T-helper 1 cell treated with Interleukin-12 subunit alpha and Interleukin-12 subunit beta and Interleukin-4 antibody, amounts not matched to agents 30 μg/mL and 1 μg/mL, for 36 hours (primary cell): Measurements from ENCODE around the gene SLC25A25.

Experiments
- H3K27ac Mint-ChIP-seq: one replicate; pipeline ENCODE4 v1.8.0; 2021; ENCODE audit warnings: mild to moderate bottlenecking, mixed read lengths
- H3K27me3 Mint-ChIP-seq: one replicate; pipeline ENCODE4 v1.8.0; 2021; ENCODE audit warnings: low read depth, mixed read lengths
- H3K36me3 Mint-ChIP-seq: one replicate; pipeline ENCODE4 v1.8.0; 2021; ENCODE audit warnings: low read depth, mixed read lengths
- H3K4me1 Mint-ChIP-seq: one replicate; pipeline ENCODE4 v1.8.0; 2021; ENCODE audit warnings: low read depth, mixed read lengths
- H3K4me3 Mint-ChIP-seq: one replicate; pipeline ENCODE4 v1.8.0; 2021; ENCODE audit warnings: mild to moderate bottlenecking, moderate library complexity, mixed read lengths
- H3K9me3 Mint-ChIP-seq: one replicate; pipeline ENCODE4 v1.8.0; 2021; ENCODE audit warnings: mixed read lengths

SLC25A25 gene

DNA sequence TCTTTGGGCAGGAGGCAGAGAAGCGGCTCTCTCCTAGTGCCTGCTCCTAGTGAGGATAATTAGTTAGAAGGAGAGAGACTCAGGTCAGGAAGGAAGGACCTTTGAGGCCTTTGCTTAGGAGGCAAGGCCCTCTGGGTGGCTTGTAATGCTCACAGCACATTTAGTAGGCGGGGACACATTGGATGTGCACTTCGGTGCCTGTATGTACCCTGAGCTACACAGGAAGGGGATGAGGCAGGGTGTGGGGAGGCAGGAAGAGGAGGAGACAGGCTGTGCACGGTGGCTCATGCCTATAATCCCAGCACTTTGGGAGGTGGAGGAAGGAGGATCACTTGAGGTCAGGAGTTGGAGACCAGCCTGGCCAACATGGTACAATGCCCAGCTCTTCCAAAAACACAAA, 74.0 kb downstream of the SLC25A25 start:
- H3K27me3 Mint-ChIP-seq, result peaks cover 4% of the 10 kb centered on the region

GRCh38 chr9:128142596-128142995, 74.6 kb downstream of the SLC25A25 start:
- no peak overlapping the region for H3K27ac Mint-ChIP-seq
- no peaks in the 10 kb centered on the region for H3K36me3 Mint-ChIP-seq
- H3K4me1 Mint-ChIP-seq, result peaks cover 9% of the 10 kb centered on the region
- no peak overlapping the region for H3K4me3 Mint-ChIP-seq
- H3K27me3 Mint-ChIP-seq, result no peaks in the 10 kb centered on the region
- no peaks in the 10 kb centered on the region for H3K9me3 Mint-ChIP-seq

More for the DNA sequence above, 74.0 kb downstream of the SLC25A25 start:
- peaks cover 9% of the 10 kb centered on the region for H3K4me1 Mint-ChIP-seq
- H3K36me3 Mint-ChIP-seq, result no peaks in the 10 kb centered on the region
- H3K27ac Mint-ChIP-seq, result peak overlapping the region; percentile 29
- peak overlapping the region; percentile 8 for H3K4me3 Mint-ChIP-seq
- H3K9me3 Mint-ChIP-seq, result no peaks in the 10 kb centered on the region

DNA sequence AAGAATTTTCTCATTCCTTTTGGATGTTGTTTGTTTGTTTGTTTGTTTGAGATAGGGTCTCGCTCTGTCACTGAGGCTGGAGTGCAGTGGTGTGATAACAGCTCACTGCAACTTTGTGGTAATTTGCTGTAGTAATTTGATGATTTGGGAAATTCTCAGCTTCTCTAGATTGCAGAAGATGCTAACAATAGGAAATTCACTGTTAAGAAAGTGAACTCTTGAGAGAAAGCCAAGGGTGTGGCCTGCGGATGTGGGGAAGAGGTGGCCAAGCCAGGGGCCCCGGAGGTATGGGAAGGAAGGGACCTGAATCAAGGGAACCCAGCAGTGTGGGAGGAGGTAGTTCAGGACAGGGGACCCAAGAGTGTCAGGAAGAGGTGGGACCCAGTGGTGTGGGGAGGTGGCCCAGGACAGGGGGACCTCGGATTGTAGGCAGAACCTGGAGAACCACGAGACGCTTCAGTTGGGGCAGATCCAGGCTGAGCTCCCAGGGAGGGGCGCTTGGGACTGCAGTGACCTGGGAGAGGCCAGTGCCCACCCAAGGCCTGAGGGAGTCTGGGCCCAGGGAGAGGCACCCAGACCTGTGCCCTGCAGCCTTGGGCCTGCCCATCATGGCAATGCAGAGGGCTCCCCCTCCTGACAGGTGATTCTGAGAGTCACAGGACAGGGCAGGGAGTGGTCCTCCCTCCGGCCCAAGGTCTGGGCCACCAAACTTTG, 75.7 kb downstream of the SLC25A25 start:
- no peak overlapping the region for H3K27ac Mint-ChIP-seq

GRCh38 chr9:128144239-128145181, 76.5 kb downstream of the SLC25A25 start:
- Mint-ChIP-seq H3K9me3 (no peaks in the 10 kb centered on the region), H3K27me3 (no peaks in the 10 kb centered on the region), H3K27ac (no peak overlapping the region)

More for the DNA sequence above, 75.7 kb downstream of the SLC25A25 start:
- Mint-ChIP-seq H3K36me3 (no peaks in the 10 kb centered on the region), H3K4me1 (peaks cover 9% of the 10 kb centered on the region), H3K27me3 (no peaks in the 10 kb centered on the region), H3K9me3 (no peaks in the 10 kb centered on the region), H3K4me3 (no peak overlapping the region)

DNA sequence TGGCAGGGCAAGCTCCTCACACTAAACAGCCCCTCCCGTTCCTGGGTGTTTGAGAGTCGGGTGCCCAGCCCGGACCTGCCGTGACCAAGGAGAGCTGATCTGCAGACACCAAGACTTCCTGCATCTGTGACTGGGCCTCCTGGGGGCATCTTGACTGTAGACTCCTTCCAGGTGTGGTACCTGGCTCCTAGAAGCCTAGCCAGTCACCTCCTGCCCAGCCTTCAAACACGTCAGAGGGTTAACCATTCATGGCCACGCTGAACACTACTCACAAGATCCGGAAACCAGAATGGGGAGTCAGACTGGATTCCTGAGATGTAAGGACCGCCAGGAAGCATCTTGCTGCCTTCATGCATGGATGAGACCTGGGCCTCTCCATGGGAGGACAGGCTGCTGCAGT, 77.5 kb downstream of the SLC25A25 start:
- Mint-ChIP-seq H3K9me3 (no peaks in the 10 kb centered on the region), H3K27me3 (no peaks in the 10 kb centered on the region), H3K4me3 (no peak overlapping the region), H3K4me1 (peaks cover 9% of the 10 kb centered on the region), H3K36me3 (no peaks in the 10 kb centered on the region), H3K27ac (no peak overlapping the region)

More at GRCh38 chr9:128144239-128145181, 76.5 kb downstream of the SLC25A25 start:
- Mint-ChIP-seq H3K4me1 (peaks cover 9% of the 10 kb centered on the region), H3K4me3 (no peak overlapping the region), H3K36me3 (no peaks in the 10 kb centered on the region)

DNA sequence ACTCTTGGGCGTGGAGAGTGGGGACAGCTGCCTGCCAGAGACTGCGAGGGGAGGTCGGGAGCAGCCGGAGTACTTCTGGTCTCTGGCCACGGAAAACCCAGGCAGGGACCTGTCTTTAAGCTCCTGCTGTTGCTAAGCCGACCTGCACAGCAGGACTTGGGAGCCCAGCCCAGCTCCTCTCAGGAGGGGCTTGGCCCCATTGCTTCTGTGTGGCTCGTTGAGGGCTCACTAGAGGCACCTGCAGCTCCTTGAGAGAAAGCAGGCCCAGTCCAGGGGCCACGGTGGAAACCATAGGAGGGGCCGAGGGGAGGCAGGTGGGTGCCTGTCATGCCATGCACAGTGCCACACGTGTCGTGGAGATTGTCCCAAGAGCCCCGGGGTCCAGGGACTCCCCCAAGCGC, 77.9 kb downstream of the SLC25A25 start:
- no peak overlapping the region for H3K4me3 Mint-ChIP-seq
- H3K9me3 Mint-ChIP-seq, result no peaks in the 10 kb centered on the region
- H3K36me3 Mint-ChIP-seq, result no peaks in the 10 kb centered on the region
- H3K27me3 Mint-ChIP-seq, result no peaks in the 10 kb centered on the region
- no peak overlapping the region for H3K27ac Mint-ChIP-seq
- peaks cover 9% of the 10 kb centered on the region for H3K4me1 Mint-ChIP-seq

GRCh38 chr9:128146591-128147120, 78.6 kb downstream of the SLC25A25 start:
- H3K36me3 Mint-ChIP-seq, result no peaks in the 10 kb centered on the region
- H3K4me1 Mint-ChIP-seq, result peaks cover 9% of the 10 kb centered on the region
- H3K9me3 Mint-ChIP-seq, result no peaks in the 10 kb centered on the region
- no peak overlapping the region for H3K4me3 Mint-ChIP-seq
- no peak overlapping the region for H3K27ac Mint-ChIP-seq
- H3K27me3 Mint-ChIP-seq, result no peaks in the 10 kb centered on the region

GRCh38 chr9:128148509-128149000, 80.5 kb downstream of the SLC25A25 start:
- no peaks in the 10 kb centered on the region for H3K36me3 Mint-ChIP-seq
- H3K27me3 Mint-ChIP-seq, result no peaks in the 10 kb centered on the region
- peaks cover under 1% of the 10 kb centered on the region for H3K4me1 Mint-ChIP-seq
- H3K9me3 Mint-ChIP-seq, result no peaks in the 10 kb centered on the region
- no peak overlapping the region for H3K27ac Mint-ChIP-seq
- no peak overlapping the region for H3K4me3 Mint-ChIP-seq

DNA sequence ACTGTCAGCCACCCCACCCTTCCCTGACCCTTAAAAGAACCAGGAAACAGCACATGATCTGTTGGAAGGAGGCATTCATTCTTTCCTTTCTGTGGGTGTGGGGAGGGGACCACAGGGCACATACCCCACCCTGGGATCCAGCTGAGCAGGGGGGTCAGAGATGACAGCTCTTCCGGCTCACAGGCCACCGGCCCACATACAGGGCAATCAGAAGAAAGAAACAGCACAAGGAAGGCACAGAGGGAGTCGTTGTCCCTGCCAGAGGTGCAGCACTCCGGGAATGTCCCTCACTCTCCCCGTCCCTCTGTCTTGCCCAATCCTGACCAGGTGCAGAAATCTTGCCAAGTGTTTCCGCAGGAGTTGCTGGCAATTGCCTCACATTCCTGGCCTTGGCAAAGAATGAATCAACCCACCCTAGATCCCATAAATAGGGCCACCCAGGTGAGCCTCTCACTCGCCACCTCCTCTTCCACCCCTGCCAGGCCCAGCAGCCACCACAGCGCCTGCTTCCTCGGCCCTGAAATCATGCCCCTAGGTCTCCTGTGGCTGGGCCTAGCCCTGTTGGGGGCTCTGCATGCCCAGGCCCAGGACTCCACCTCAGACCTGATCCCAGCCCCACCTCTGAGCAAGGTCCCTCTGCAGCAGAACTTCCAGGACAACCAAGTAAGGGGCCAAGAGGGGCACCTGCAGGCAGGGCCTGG, 81.1 kb downstream of the SLC25A25 start, which contains the start of gene LCN2:
Gene LCN2 (plus strand): TSS at position 453 of the 701 bp plus-strand sequence. CDS start 73 bp downstream, at position 526.
- no peak within 1 kb of the TSS for H3K4me3 Mint-ChIP-seq
- no peaks in the 10 kb centered on the region for H3K4me1 Mint-ChIP-seq
- H3K27ac Mint-ChIP-seq, result no peak within 1 kb of the TSS
- H3K36me3 Mint-ChIP-seq, result no peaks in the 10 kb centered on the region
- H3K9me3 Mint-ChIP-seq, result no peaks in the 10 kb centered on the region
- no peaks in the 10 kb centered on the region for H3K27me3 Mint-ChIP-seq

DNA sequence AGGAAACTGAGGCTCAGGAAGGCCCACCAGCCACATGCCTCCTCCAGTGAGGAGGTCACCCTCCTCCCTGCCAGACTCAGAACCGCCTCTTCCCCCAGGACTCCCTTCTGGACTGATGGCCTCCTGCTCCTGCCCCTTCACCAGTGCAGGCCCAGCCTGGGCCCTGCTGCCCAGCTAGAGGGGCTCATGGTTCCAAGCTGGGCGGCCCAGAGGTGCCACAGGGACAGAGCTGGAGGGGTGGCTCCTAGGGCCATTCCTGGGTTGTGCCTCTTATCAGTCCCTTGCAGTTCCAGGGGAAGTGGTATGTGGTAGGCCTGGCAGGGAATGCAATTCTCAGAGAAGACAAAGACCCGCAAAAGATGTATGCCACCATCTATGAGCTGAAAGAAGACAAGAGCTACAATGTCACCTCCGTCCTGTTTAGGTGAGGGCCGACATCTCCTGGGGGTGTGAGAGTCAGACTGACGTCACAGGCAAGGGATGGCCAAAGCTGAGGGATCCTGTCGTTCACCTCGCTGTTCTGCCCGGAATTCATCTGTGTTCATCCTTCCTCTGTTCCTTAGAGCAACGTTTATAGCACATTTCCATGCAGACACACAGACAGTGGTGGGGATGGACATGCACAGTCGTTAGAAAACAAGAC, 82.0 kb downstream of the SLC25A25 start:
- no peak overlapping the region for H3K27ac Mint-ChIP-seq
- H3K27me3 Mint-ChIP-seq, result no peaks in the 10 kb centered on the region
- H3K36me3 Mint-ChIP-seq, result no peaks in the 10 kb centered on the region
- no peak overlapping the region for H3K4me3 Mint-ChIP-seq
- H3K9me3 Mint-ChIP-seq, result no peaks in the 10 kb centered on the region
- H3K4me1 Mint-ChIP-seq, result no peaks in the 10 kb centered on the region

DNA sequence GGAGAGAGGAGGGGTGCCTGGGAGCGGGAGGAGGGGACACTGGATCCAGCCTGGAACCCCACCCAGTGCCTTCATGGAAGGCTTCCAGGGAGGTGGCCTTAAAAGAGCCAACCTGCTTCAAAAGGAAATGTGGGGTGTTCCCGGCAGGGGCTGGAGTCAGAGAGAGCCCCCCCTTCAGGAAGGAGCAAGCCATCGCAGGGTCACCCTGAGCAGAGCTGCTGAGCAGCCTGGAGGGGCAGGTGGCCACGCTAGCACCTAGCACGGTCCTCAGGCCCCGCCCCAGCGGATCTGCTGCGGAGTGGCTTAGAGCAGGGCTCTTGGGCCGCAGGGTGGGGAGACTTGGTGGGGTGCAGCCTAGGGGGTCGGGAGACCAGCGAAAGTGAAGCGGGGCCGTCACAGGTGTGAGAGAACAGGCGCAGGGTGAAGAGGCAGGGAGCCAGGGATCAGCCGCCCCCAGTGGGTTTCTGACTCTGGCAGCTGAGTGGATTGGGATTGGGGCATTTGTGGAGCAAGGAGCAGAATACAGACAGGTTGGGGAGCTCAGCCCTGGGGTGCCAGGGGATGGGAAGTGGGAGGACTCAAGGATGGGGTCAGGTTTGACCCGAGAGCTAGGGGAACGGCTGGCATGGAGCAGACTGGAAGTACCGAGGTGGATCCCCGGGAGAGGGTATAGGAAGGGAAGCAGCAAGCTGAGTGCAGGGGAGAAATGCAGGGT, 82.7 kb downstream of the SLC25A25 start:
- no peaks in the 10 kb centered on the region for H3K9me3 Mint-ChIP-seq
- no peaks in the 10 kb centered on the region for H3K4me1 Mint-ChIP-seq
- peak overlapping the region; percentile 26 for H3K27ac Mint-ChIP-seq
- no peaks in the 10 kb centered on the region for H3K36me3 Mint-ChIP-seq
- H3K27me3 Mint-ChIP-seq, result no peaks in the 10 kb centered on the region
- no peak overlapping the region for H3K4me3 Mint-ChIP-seq

DNA sequence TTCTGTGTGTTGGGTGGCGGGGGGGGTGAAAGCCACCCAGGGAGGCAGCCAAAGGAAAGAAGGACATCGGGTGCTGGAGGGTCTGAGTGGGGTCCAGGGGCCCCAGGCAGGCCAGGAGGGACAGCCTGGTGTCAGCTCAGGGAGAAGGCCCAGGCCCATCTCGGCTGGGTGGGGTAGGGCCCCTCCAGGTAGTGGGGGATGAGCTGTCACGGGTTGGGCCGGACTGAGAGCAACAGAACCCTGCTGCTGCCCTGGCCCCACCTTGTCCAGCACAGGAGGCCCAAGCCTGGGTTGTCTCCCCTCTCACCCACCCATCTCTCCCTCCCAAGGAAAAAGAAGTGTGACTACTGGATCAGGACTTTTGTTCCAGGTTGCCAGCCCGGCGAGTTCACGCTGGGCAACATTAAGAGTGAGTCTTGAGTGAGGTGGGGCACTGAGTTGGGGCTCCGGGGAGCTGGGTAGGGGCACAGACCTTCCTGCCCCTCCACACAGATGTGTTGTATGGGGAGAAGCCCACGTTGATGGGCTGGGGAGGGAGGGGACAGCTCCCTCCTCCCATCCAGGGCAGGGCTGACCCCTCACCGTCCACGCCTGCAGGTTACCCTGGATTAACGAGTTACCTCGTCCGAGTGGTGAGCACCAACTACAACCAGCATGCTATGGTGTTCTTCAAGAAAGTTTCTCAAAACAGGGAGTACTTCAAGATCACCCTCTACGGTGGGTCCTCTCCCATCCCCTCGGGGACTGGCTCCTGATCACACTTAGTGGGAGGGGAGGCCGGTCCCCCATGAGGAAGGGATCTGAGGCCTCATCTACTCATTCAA, 83.5 kb downstream of the SLC25A25 start:
- H3K27me3 Mint-ChIP-seq, result no peaks in the 10 kb centered on the region
- H3K27ac Mint-ChIP-seq, result no peak overlapping the region
- no peak overlapping the region for H3K4me3 Mint-ChIP-seq
- no peaks in the 10 kb centered on the region for H3K36me3 Mint-ChIP-seq
- H3K9me3 Mint-ChIP-seq, result no peaks in the 10 kb centered on the region
- H3K4me1 Mint-ChIP-seq, result no peaks in the 10 kb centered on the region
